ENCODE results near the gene LACRT. TPM values are rescaled to one million over a fixed set of nuclear protein-coding genes. Genes with fewer than 3 reads are reported as not detected.

Gene LACRT
- total and polyA plus RNA-seq, 4 donors = not detected

Other genes with a start within 250 kb of the LACRT start
- 10 to 100 TPM; 52.2 to 60.7 TPM for gene ITGA5, start 215.6 kb downstream of the LACRT start, total RNA-seq
- 10 to 100 TPM; 26.6 to 27.1 TPM for gene ITGA5, start 215.6 kb downstream of the LACRT start, polyA plus RNA-seq
- under 1 TPM; 0.33 to 0.89 TPM for gene GTSF1, start 161.3 kb downstream of the LACRT start, total RNA-seq
- gene GTSF1, start 161.3 kb downstream of the LACRT start, polyA plus RNA-seq = under 1 TPM in 1 of 2 donors, not detected in 1; 0.57 TPM
- gene NCKAP1L, start 137.1 kb downstream of the LACRT start, total RNA-seq = 10 to 100 TPM; 12.4 to 32.0 TPM
- 1 to 10 TPM; 1.3 to 4.6 TPM for gene NCKAP1L, start 137.1 kb downstream of the LACRT start, polyA plus RNA-seq
- gene PDE1B, start 85.3 kb downstream of the LACRT start, total RNA-seq = 1 to 10 TPM; 2.9 to 3.7 TPM
- 1 to 10 TPM in 1 of 2 donors, under 1 TPM in 1; 0.90 to 1.6 TPM for gene PDE1B, start 85.3 kb downstream of the LACRT start, polyA plus RNA-seq
- 10 to 100 TPM in 1 of 2 donors, 1 to 10 TPM in 1; 8.1 to 12.4 TPM for gene PPP1R1A, start 46.2 kb downstream of the LACRT start, total RNA-seq
- gene PPP1R1A, start 46.2 kb downstream of the LACRT start, polyA plus RNA-seq = 100 to 1,000 TPM in 1 of 2 donors, 10 to 100 TPM in 1; 75.2 to 182 TPM
- not detected for gene DCD, start 13.5 kb upstream of the LACRT start, total RNA-seq
- gene DCD, start 13.5 kb upstream of the LACRT start, polyA plus RNA-seq = not detected
- not detected for gene MUCL1, start 219.6 kb upstream of the LACRT start, total RNA-seq
- gene MUCL1, start 219.6 kb upstream of the LACRT start, polyA plus RNA-seq = not detected